ENCODE data around the gene MAP3K10.
"Not testable (repeated sequence)": the region's sequence is repeated elsewhere in the genome, so short reads cannot be mapped to it uniquely, and the experiment has no call there.

Gene MAP3K10

DNA sequence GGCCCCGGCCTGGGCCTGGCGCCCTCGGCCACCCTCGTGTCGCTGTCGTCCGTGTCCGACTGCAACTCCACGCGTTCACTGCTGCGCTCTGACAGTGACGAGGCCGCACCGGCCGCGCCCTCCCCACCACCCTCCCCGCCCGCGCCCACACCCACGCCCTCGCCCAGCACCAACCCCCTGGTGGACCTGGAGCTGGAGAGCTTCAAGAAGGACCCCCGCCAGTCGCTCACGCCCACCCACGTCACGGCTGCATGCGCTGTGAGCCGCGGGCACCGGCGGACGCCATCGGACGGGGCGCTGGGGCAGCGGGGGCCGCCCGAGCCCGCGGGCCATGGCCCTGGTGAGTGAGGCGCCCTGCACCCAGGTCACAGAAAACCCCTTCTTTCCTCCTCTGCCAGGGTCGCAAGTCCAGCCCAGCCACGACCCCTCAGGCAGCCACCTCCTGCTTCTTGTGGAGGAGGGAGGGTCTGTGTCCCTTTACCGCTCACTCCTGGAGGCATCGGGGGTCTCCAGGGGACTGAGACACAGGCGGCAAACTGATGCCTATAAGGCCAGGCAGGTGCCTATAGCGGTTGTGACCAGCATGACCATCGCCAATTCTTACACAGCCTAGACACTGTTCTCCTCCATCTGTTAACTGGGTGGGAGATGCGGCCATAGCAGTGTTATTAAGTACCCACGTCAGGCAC is 22.8 kb downstream of the MAP3K10 start:
- Histone ChIP-seq H3K4me2 (no peak overlapping the region), H3K4me1 (peaks cover 0 to 4% (median 0%) of the 10 kb centered on the region in 10 experiments; a peak in 1 of 20 replicates), H3K9me3 (replicated peaks in 1 of 11) (0 out of 22 replicates have a peak, but pooled peaks cover 0 to 4% (median 0%) of the 10 kb centered on the region in 11 experiments), H3K4me3 (no peak overlapping the region), H3K27me3 (peaks cover 30 to 35% (median 33%) of the 10 kb centered on the region in 11 experiments), H3K36me3 (peaks cover 0 to 24% (median 16%) of the 10 kb centered on the region in 11 experiments; a peak in 15 of 22 replicates), H3K27ac (no peak overlapping the region), H3K9ac (no peak overlapping the region), H4K20me1 (peaks cover 0 to 9% (median 0%) of the 10 kb centered on the region in 11 experiments; a peak in 3 of 22 replicates)
- no peak for TF ChIP-seq Cebpa-rat (IDR thresholded peaks at IDR 0.05)

GRCh38 chr19:40214936-40215335 is 23.7 kb downstream of the MAP3K10 start:
- peaks cover 0 to 15% (median 7%) of the 10 kb centered on the region in 11 experiments; a peak in 11 of 22 replicates for H3K36me3 ChIP-seq
- H3K27me3 ChIP-seq, result peaks cover 35 to 44% (median 42%) of the 10 kb centered on the region in 11 experiments
- no peak for TF ChIP-seq Cebpa-rat (IDR thresholded peaks at IDR 0.05)
- H3K9me3 ChIP-seq (replicated peaks in 1 of 11), result 0 out of 22 replicates have a peak, but pooled peaks cover 0 to 4% (median 0%) of the 10 kb centered on the region in 11 experiments
- H3K9ac ChIP-seq, result no peak overlapping the region
- H3K27ac ChIP-seq, result no peak overlapping the region
- H4K20me1 ChIP-seq, result peaks cover 0 to 9% (median 0%) of the 10 kb centered on the region in 11 experiments; a peak in 3 of 22 replicates
- no peak overlapping the region for H3K4me3 ChIP-seq
- no peak overlapping the region for H3K4me2 ChIP-seq
- H3K4me1 ChIP-seq, result peaks cover 0 to 8% (median 2%) of the 10 kb centered on the region in 10 experiments; a peak in 9 of 20 replicates

GRCh38 chr19:40216013-40216776 is 25.0 kb downstream of the MAP3K10 start:
- Histone ChIP-seq H3K9me3 (replicated peaks in 1 of 11) (0 out of 22 replicates have a peak, but pooled peaks cover 0 to 4% (median 0%) of the 10 kb centered on the region in 11 experiments), H3K36me3 (peaks cover 0 to 9% (median 0%) of the 10 kb centered on the region in 11 experiments; a peak in 3 of 22 replicates), H3K4me3 (no peak overlapping the region), H3K4me2 (no peak overlapping the region), H3K27ac (no peak overlapping the region), H3K4me1 (peaks cover 0 to 16% (median 2%) of the 10 kb centered on the region in 10 experiments; a peak in 9 of 20 replicates), H3K9ac (no peak overlapping the region), H3K27me3 (peaks cover 35 to 56% (median 51%) of the 10 kb centered on the region in 11 experiments), H4K20me1 (peaks cover 0 to 9% (median 0%) of the 10 kb centered on the region in 11 experiments; a peak in 3 of 22 replicates)
- TF ChIP-seq Cebpa-rat (IDR thresholded peaks at IDR 0.05), result no peak

DNA sequence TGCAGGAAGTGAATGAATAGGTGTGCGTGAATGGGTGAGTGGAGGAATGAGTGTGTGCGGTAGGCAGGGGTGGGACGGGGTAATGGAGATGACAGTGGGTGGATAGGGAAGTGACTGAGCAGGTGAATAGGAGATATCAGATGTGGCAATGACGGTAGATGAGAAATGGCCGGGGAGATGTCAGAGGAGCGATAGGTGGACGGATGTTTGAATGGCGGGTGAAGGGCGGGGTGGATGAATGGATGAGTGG is 25.5 kb downstream of the MAP3K10 start:
- TF ChIP-seq Cebpa-rat (IDR thresholded peaks at IDR 0.05), result no peak
- Histone ChIP-seq H3K4me1 (peaks cover 0 to 16% (median 2%) of the 10 kb centered on the region in 10 experiments; a peak in 9 of 20 replicates), H3K27ac (no peak overlapping the region), H3K36me3 (peaks cover 0 to 9% (median 0%) of the 10 kb centered on the region in 11 experiments; a peak in 3 of 22 replicates), H3K27me3 (peaks cover 35 to 56% (median 51%) of the 10 kb centered on the region in 11 experiments), H3K4me2 (no peak overlapping the region), H4K20me1 (peaks cover 0 to 9% (median 0%) of the 10 kb centered on the region in 11 experiments; a peak in 3 of 22 replicates), H3K4me3 (no peak overlapping the region), H3K9ac (no peak overlapping the region), H3K9me3 (replicated peaks in 1 of 11) (0 out of 22 replicates have a peak, but pooled peaks cover 0 to 4% (median 0%) of the 10 kb centered on the region in 11 experiments)

DNA sequence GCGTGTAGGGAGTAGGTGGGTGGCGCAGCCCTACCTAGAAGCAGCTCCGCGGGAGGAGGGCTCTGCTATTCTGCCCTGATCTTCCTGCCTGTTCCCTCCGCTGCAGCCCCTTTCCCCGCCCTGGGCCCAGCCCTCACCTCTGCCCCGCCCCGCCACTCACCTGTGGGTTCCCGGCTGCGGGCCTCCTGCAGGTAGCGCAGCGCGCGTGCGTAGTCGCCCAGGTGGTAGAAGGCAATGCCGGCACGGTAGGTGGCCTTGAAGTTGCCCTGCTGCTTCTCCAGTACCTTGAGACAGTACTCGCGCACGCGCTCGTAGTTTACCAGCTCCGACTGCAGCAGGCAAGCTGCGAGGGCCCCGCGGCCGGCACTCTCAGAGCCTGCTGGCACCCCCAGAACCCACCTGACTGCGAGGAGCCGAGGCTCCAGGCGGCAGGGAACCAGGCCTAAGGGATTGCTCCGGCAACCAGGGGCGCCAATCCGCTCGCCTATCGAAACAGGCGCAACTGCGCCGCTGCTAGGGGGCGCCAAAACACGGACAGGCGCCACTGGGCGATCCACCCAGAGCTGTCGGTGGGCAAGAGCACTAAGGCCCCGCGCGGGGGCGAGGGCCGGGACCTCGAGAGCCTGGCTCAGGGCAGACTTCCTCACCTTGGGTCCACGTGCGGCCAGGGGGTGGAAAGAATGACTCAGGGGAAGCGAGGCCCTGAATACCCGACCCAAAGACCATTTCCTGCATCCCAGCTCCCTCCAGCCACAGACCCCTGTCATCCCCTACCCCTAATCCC is 26.0 kb downstream of the MAP3K10 start:
- TF ChIP-seq Cebpa-rat (IDR thresholded peaks at IDR 0.05), result no peak
- H3K9me3 ChIP-seq (replicated peaks in 1 of 11), result peaks cover 2 to 7% (median 3%) of the 10 kb centered on the region in 11 experiments; a peak in 21 of 22 replicates
- H3K4me3 ChIP-seq, result no peak overlapping the region
- H4K20me1 ChIP-seq, result peaks cover 0 to 9% (median 0%) of the 10 kb centered on the region in 11 experiments; a peak in 3 of 22 replicates
- peaks cover 35 to 56% (median 51%) of the 10 kb centered on the region in 11 experiments for H3K27me3 ChIP-seq
- H3K4me2 ChIP-seq, result no peak overlapping the region
- H3K27ac ChIP-seq, result no peak overlapping the region
- H3K36me3 ChIP-seq, result peaks cover 0 to 9% (median 0%) of the 10 kb centered on the region in 11 experiments; a peak in 3 of 22 replicates
- peaks cover 0 to 16% (median 2%) of the 10 kb centered on the region in 10 experiments; a peak in 9 of 20 replicates for H3K4me1 ChIP-seq
- H3K9ac ChIP-seq, result no peak overlapping the region

GRCh38 chr19:40217934-40218890 is 27.0 kb downstream of the MAP3K10 start, which contains the start of gene TTC9B:
Gene TTC9B (minus strand): TSS chr19:40218384. CDS start chr19:40218381, 3 bp downstream.
- peaks cover 0 to 9% (median 0%) of the 10 kb centered on the region in 11 experiments; a peak in 3 of 22 replicates for H4K20me1 ChIP-seq
- H3K9me3 ChIP-seq (replicated peaks in 1 of 11), result peaks cover 8 to 17% (median 13%) of the 10 kb centered on the region in 11 experiments
- peaks cover 0 to 16% (median 2%) of the 10 kb centered on the region in 10 experiments; a peak in 9 of 20 replicates for H3K4me1 ChIP-seq
- peaks cover 0 to 2% (median 0%) of the 10 kb centered on the region in 11 experiments; a peak in 3 of 22 replicates for H3K36me3 ChIP-seq
- H3K27me3 ChIP-seq, result peaks cover 35 to 56% (median 51%) of the 10 kb centered on the region in 11 experiments
- H3K4me2 ChIP-seq, result peak within 1 kb of the TSS in 8 of 11 experiments; percentile 23 to 58 (median 36); a peak in 7 of 22 replicates
- no peak within 1 kb of the TSS for H3K9ac ChIP-seq
- 0 out of 20 replicates have a peak within 1 kb of the TSS, but pooled peaks of 1 of the 10 experiments have one; percentile 15 for H3K4me3 ChIP-seq
- H3K27ac ChIP-seq, result no peak within 1 kb of the TSS
- no peak for TF ChIP-seq Cebpa-rat (IDR thresholded peaks at IDR 0.05)

DNA sequence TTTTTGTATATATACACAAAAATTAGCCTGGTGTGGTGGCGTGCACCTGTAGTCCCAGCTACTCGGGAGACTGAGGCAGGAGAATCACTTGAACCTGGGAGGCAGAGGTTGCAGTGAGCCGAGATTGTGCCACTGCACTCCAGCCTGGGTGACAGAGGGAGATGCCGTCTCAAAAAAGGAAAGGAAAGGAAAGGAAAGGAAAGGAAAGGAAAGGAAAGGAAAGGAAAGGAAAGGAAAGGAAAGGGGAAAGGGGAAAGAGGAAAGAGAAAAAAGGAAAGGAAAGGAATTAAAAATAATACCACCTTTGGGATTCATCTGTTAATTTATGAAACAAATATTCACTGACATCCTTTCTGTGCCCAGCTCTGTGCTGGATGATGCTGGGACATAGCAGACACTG is 27.8 kb downstream of the MAP3K10 start:
- H3K4me1 ChIP-seq, result peaks cover 0 to 16% (median 2%) of the 10 kb centered on the region in 10 experiments; a peak in 9 of 20 replicates
- H3K27ac ChIP-seq, H3K4me3 ChIP-seq, H3K36me3 ChIP-seq, H4K20me1 ChIP-seq, H3K9ac ChIP-seq: not testable (repeated sequence)
- H3K27me3 ChIP-seq, result peaks cover 35 to 56% (median 51%) of the 10 kb centered on the region in 11 experiments
- H3K4me2 ChIP-seq, result peak overlapping the region in 2 of 11 experiments; percentile 28 to 58; a peak in 4 of 22 replicates
- H3K9me3 ChIP-seq (replicated peaks in 1 of 11), result peaks cover 8 to 21% (median 17%) of the 10 kb centered on the region in 11 experiments

All from BLaER1 treated with 17β-estradiol and CSF1 and Interleukin-3, amounts not matched to agents 10 nM and 100 nM (cell line).